Measurements from ENCODE around the gene FRAT2. TPM values are rescaled to one million over a fixed set of nuclear protein-coding genes. Genes with fewer than 3 reads are reported as not detected.

FRAT2 gene
- total and polyA plus RNA-seq, 2 of the 13 experiments (the other 11 are each of a cell fraction or from before 2014, with no cell fraction given), result 7.2 to 14.1 TPM

DNA sequence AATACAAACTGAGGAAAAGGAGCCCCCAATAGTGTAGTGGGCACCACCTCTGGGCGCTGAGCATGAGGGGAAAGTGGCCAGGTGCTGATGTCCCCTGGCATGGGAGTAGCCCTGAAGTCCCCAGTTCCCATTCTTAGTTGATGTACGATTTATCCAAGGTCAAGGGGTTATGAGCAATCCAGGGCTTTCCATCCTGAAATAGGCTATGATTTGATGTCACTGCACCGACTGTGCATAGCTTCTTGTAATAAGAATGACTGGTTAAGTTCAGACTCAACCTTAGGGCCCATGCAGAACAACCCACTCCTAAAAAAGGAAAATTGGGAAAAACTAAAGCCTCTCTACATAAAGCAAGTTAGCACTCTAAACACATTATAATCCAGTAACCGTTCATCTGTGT is 11.0 kb downstream of the FRAT2 start:
- no peak for FAIRE-seq
- CTCF ChIA-PET (ENCODE audit: low intra/inter-chr PET ratio, low total read pairs), result no interaction called here

More for the DNA sequence above, 11.0 kb downstream of the FRAT2 start:
- WGBS (ENCODE audit: low lambda C conversion rate), result 93% methylated on average over 4 of the region's 4 CpGs
- no peaks in the 10 kb centered on the region; a peak in 1 of 5 replicates for H3K27me3 ChIP-seq (ENCODE audit: control insufficient read depth in 1 of 2, insufficient read depth in 2 of 2, low read length in 2 of 2)
- no TSS peak for BruUV-seq (replicated peaks)
- no peak overlapping the region for H3K9ac ChIP-seq (ENCODE audit: insufficient read depth, low read depth, low read length)
- in situ Hi-C loops (cut with HindIII; ENCODE audit: extremely low pct_ligation_motif_present, low pct_unique_long_range_greater_than_20kb), result no loop called here
- no peak for TF ChIP-seq HNRNPUL1 (IDR thresholded peaks at IDR 0.05; ENCODE audit: low read depth, low read length)
- TF ChIP-seq EHMT2 (IDR thresholded peaks at IDR 0.05; ENCODE audit: borderline replicate concordance, low read depth, low read length), result no peak
- TF ChIP-seq ZNF24 (IDR thresholded peaks at IDR 0.05), result no peak
- no peak for TF ChIP-seq ZBTB20 (CRISPR knock-in tag; IDR thresholded peaks at IDR 0.05; ENCODE audit: borderline replicate concordance, low read depth)
- TF ChIP-seq STAT5B (CRISPR knock-in tag; IDR thresholded peaks at IDR 0.05), result no peak
- TF ChIP-seq MEIS1 (CRISPR knock-in tag; IDR thresholded peaks at IDR 0.05; ENCODE audit: borderline replicate concordance), result no peak
- TF ChIP-seq ZNF720 (CRISPR knock-in tag; IDR thresholded peaks at IDR 0.05), result no peak
- TF ChIP-seq ZMYM2 (CRISPR knock-in tag; IDR thresholded peaks at IDR 0.05), result no peak
- no peak for TF ChIP-seq IKZF1 (IDR thresholded peaks at IDR 0.05)
- no peak for TF ChIP-seq CBX5 (CRISPR knock-in tag; IDR thresholded peaks at IDR 0.05; ENCODE audit: borderline replicate concordance)
- no peak for TF ChIP-seq SALL2 (CRISPR knock-in tag; IDR thresholded peaks at IDR 0.05)
- TF ChIP-seq ZNF614 (CRISPR knock-in tag; IDR thresholded peaks at IDR 0.05; ENCODE audit: borderline replicate concordance), result no peak
- TF ChIP-seq ZNF292 (CRISPR knock-in tag; IDR thresholded peaks at IDR 0.05; ENCODE audit: borderline replicate concordance, low read depth), result no peak
- TF ChIP-seq SKI (IDR thresholded peaks at IDR 0.05; ENCODE audit: partially characterized antibody), result no peak
- no peak for TF ChIP-seq CEBPB (IDR thresholded peaks at IDR 0.05; ENCODE audit: borderline replicate concordance, low read depth, low read length)
- no peak for TF ChIP-seq TOPORS (CRISPR knock-in tag; IDR thresholded peaks at IDR 0.05)
- no peak for TF ChIP-seq PRDM4 (CRISPR knock-in tag; IDR thresholded peaks at IDR 0.05; ENCODE audit: borderline replicate concordance)
- TF ChIP-seq SETDB1 (CRISPR knock-in tag; IDR thresholded peaks at IDR 0.05; ENCODE audit: borderline replicate concordance), result no peak
- TF ChIP-seq FOXA3 (CRISPR knock-in tag; IDR thresholded peaks at IDR 0.05), result no peak
- no peak for TF ChIP-seq FIP1L1 (IDR thresholded peaks at IDR 0.05; ENCODE audit: borderline replicate concordance, insufficient read depth, low read depth, low read length)
- H2AFZ ChIP-seq (ENCODE audit: low read length), result no peak overlapping the region
- no peaks in the 10 kb centered on the region for H3K36me3 ChIP-seq (replicated peaks in 1 of 2; ENCODE audit: control insufficient read depth in 1 of 2, insufficient read depth in 2 of 2, low read length in 2 of 2)
- H3K27ac ChIP-seq (ENCODE audit: extremely low read length, insufficient read depth, low read length), result no peak overlapping the region
- H3K4me3 ChIP-seq (replicated peaks in 1 of 3; ENCODE audit: insufficient read depth in 1 of 3, low read depth in 2 of 3, low read length in 3 of 3), result no peak overlapping the region
- DNase-seq (ENCODE audit: low spot score) (no peak), ATAC-seq (no peak)
- POLR2A ChIA-PET, result no interaction called here
- intact Hi-C loops (cut with micrococcal nuclease; ENCODE audit: unreplicated experiment), result no loop called here
- H4K20me1 ChIP-seq (ENCODE audit: insufficient read depth, low read length), result no peaks in the 10 kb centered on the region
- H3K4me1 ChIP-seq (ENCODE audit: insufficient read depth, low read length), result peaks cover 63% of the 10 kb centered on the region
- no peaks in the 10 kb centered on the region for H3K79me2 ChIP-seq (ENCODE audit: insufficient read depth, low read length)
- H3K4me2 ChIP-seq (ENCODE audit: low read depth, low read length), result no peak overlapping the region
- H3K9me3 ChIP-seq (ENCODE audit: low read length), result no peaks in the 10 kb centered on the region
